HG02588 (cell line): ENCODE data around the gene CEP44.

ENCODE experiments used
- ATAC-seq: cut with Tn5 transposase; IDR thresholded peaks from one replicate; pipeline ENCODE4 v1.9.1; 2021; ENCODE audit warnings: mild to moderate bottlenecking, moderate library complexity; ENCODE audit not compliant: unreplicated experiment

CEP44 gene

GRCh38 chr4:174381440-174381800 lies 97.7 kb downstream of the CEP44 start:
- ATAC-seq: no peak
